ENCODE measurements around the gene CHST5. TPM values are rescaled to one million over a fixed set of nuclear protein-coding genes. Genes with fewer than 3 reads are reported as not detected.

The CHST5 gene
- total RNA-seq, 1 donor from 2014 or later, result not detected

- Histone ChIP-seq H3K4me3 (ENCODE audit: low read depth, low read length) (no peak overlapping the region), H3K27me3 (ENCODE audit: control insufficient read depth, insufficient read depth, low read length) (no peaks in the 10 kb centered on the region), H3K36me3 (ENCODE audit: control insufficient read depth, insufficient read depth, low read length) (no peaks in the 10 kb centered on the region)
- DNase-seq (ENCODE audit: low read depth), result no peak
- TF ChIP-seq CTCF (IDR thresholded peaks at IDR 0.05; ENCODE audit: insufficient read depth, low read length, poor library complexity, severe bottlenecking), result no peak
These were observed 49.1 kb downstream of the CHST5 start for GRCh38 chr16:75486676-75487313.

- Histone ChIP-seq H3K4me3 (ENCODE audit: low read depth, low read length) (no peak overlapping the region), H3K36me3 (ENCODE audit: control insufficient read depth, insufficient read depth, low read length) (no peaks in the 10 kb centered on the region), H3K27me3 (ENCODE audit: control insufficient read depth, insufficient read depth, low read length) (no peaks in the 10 kb centered on the region)
- no peak for DNase-seq (ENCODE audit: low read depth)
- no peak for TF ChIP-seq CTCF (IDR thresholded peaks at IDR 0.05; ENCODE audit: insufficient read depth, low read length, poor library complexity, severe bottlenecking)
These were observed 49.8 kb downstream of the CHST5 start for GRCh38 chr16:75486014-75486675.

GRCh38 chr16:75485230-75486013, 50.5 kb downstream of the CHST5 start:
- no peak for TF ChIP-seq CTCF (IDR thresholded peaks at IDR 0.05; ENCODE audit: insufficient read depth, low read length, poor library complexity, severe bottlenecking)
- H3K4me3 ChIP-seq (ENCODE audit: low read depth, low read length), result no peak overlapping the region
- no peaks in the 10 kb centered on the region for H3K36me3 ChIP-seq (ENCODE audit: control insufficient read depth, insufficient read depth, low read length)
- H3K27me3 ChIP-seq (ENCODE audit: control insufficient read depth, insufficient read depth, low read length), result no peaks in the 10 kb centered on the region
- no peak for DNase-seq (ENCODE audit: low read depth)

GRCh38 chr16:75483222-75483621, 52.7 kb downstream of the CHST5 start:
- H3K36me3 ChIP-seq (ENCODE audit: control insufficient read depth, insufficient read depth, low read length), result no peaks in the 10 kb centered on the region
- TF ChIP-seq CTCF (IDR thresholded peaks at IDR 0.05; ENCODE audit: insufficient read depth, low read length, poor library complexity, severe bottlenecking), result no peak
- H3K4me3 ChIP-seq (ENCODE audit: low read depth, low read length), result no peak overlapping the region
- H3K27me3 ChIP-seq (ENCODE audit: control insufficient read depth, insufficient read depth, low read length), result no peaks in the 10 kb centered on the region
- DNase-seq (ENCODE audit: low read depth), result peak; percentile 74

- TF ChIP-seq CTCF (IDR thresholded peaks at IDR 0.05; ENCODE audit: insufficient read depth, low read length, poor library complexity, severe bottlenecking), result no peak
- no peaks in the 10 kb centered on the region for H3K36me3 ChIP-seq (ENCODE audit: control insufficient read depth, insufficient read depth, low read length)
- no peaks in the 10 kb centered on the region for H3K27me3 ChIP-seq (ENCODE audit: control insufficient read depth, insufficient read depth, low read length)
- no peak for DNase-seq (ENCODE audit: low read depth)
- H3K4me3 ChIP-seq (ENCODE audit: low read depth, low read length), result no peak overlapping the region
These were observed 53.3 kb downstream of the CHST5 start for GRCh38 chr16:75482434-75483205.

Measured in kidney epithelial cell (primary cell).